ENCODE measurements around the gene TGIF1. TPM values are rescaled to one million over a fixed set of nuclear protein-coding genes. Genes with fewer than 3 reads are reported as not detected.

The TGIF1 gene
- total RNA-seq, 1 experiment from 2014 or later: 242 TPM

DNA sequence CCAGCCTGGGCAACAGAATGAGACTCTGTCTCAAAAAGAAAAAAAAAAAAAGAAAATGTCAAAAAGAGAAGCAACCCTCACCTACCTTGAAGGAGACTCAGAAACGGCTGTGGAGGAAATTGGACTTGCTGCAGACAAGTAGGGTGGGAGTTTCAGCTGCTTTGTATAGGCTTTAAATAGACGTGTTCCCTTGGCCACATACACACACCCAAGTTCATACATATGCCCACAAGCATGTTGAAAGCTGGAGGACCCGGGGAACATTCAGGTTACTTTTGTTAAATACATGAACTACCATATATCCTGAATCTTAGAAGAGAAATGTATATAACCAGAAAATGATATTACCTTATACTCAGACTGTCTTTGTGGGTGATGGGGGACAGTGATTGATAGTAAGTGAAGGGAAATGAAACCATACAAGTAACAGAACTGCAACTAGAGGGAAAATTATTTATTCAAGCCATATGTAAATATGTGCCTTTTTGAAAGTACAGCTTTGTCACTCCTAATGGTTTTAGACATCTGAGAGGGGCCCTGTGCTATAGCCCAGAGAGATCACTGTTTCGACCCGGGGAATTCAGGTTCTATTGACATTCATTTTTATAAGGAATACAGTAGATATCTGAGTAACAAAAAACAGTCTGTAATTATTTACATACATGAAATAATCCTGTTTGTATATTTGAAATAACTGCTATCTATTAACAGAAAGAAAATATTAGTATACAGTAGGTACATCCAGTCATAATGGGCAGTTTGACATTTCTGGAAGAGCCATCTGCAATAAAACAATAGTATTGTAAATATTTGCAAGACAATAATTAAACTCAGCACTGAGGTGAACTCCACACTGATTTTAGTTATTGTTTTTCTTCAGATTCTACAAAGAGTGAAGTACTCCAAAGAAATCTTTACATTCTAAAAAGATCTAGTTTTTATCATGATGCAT, 48.0 kb upstream of the TGIF1 start:
- no peaks in the 10 kb centered on the region for H3K9me2 ChIP-seq (ENCODE audit: insufficient read depth)
- ATAC-seq (no peak), DNase-seq (ENCODE audit: low read depth, low spot score) (no peak)
- no peak overlapping the region for H3K9ac ChIP-seq (ENCODE audit: low read length)
- no peaks in the 10 kb centered on the region for H4K20me1 ChIP-seq (ENCODE audit: insufficient read depth)
- H3K79me2 ChIP-seq (ENCODE audit: insufficient read depth, low read length): no peaks in the 10 kb centered on the region
- no peaks in the 10 kb centered on the region for H3K27me3 ChIP-seq (ENCODE audit: insufficient read depth, low read length)
- TF ChIP-seq ZFX (IDR thresholded peaks at IDR 0.05) (no peak), FOSL1 (IDR thresholded peaks at IDR 0.05; ENCODE audit: low read depth) (no peak), YY1 (IDR thresholded peaks at IDR 0.05; ENCODE audit: extremely low read depth, insufficient replicate concordance, low read depth, low read length) (no peak), JUND (IDR thresholded peaks at IDR 0.05) (no peak), ZNF274 (IDR thresholded peaks at IDR 0.05; ENCODE audit: low read depth, low read length) (no peak), POLR2AphosphoS5 (IDR thresholded peaks at IDR 0.05; ENCODE audit: low read depth, low read length) (no peak), SP1 (IDR thresholded peaks at IDR 0.05; ENCODE audit: low read depth) (no peak), MAX (IDR thresholded peaks at IDR 0.05) (no peak), SIN3A (IDR thresholded peaks at IDR 0.05; ENCODE audit: low read depth) (no peak), CBX3 (IDR thresholded peaks at IDR 0.05; ENCODE audit: low read depth) (no peak), SRF (IDR thresholded peaks at IDR 0.05; ENCODE audit: low read depth) (no peak), EGR1 (IDR thresholded peaks at IDR 0.05; ENCODE audit: low read depth) (no peak), ELF1 (IDR thresholded peaks at IDR 0.05; ENCODE audit: borderline replicate concordance, low read depth) (no peak), EZH2 (IDR thresholded peaks at IDR 0.05) (no peak), EZH2phosphoT487 (IDR thresholded peaks at IDR 0.05; ENCODE audit: borderline replicate concordance) (no peak), POLR2A (IDR thresholded peaks at IDR 0.05; ENCODE audit: borderline replicate concordance, extremely low read depth, insufficient read depth, insufficient read length) (no peak), RAD21 (IDR thresholded peaks at IDR 0.05; ENCODE audit: low read depth) (no peak), TCF7L2 (IDR thresholded peaks at IDR 0.05; ENCODE audit: borderline replicate concordance, extremely low read depth, insufficient read depth, insufficient read length) (no peak)
- TF ChIP-seq, protein P1, sequence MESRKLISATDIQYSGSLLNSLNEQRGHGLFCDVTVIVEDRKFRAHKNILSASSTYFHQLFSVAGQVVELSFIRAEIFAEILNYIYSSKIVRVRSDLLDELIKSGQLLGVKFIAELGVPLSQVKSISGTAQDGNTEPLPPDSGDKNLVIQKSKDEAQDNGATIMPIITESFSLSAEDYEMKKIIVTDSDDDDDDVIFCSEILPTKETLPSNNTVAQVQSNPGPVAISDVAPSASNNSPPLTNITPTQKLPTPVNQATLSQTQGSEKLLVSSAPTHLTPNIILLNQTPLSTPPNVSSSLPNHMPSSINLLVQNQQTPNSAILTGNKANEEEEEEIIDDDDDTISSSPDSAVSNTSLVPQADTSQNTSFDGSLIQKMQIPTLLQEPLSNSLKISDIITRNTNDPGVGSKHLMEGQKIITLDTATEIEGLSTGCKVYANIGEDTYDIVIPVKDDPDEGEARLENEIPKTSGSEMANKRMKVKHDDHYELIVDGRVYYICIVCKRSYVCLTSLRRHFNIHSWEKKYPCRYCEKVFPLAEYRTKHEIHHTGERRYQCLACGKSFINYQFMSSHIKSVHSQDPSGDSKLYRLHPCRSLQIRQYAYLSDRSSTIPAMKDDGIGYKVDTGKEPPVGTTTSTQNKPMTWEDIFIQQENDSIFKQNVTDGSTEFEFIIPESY (IDR thresholded peaks at IDR 0.05; ENCODE audit: extremely low read depth, insufficient replicate concordance, low read length): no peak
- TF ChIP-seq, protein P2, sequence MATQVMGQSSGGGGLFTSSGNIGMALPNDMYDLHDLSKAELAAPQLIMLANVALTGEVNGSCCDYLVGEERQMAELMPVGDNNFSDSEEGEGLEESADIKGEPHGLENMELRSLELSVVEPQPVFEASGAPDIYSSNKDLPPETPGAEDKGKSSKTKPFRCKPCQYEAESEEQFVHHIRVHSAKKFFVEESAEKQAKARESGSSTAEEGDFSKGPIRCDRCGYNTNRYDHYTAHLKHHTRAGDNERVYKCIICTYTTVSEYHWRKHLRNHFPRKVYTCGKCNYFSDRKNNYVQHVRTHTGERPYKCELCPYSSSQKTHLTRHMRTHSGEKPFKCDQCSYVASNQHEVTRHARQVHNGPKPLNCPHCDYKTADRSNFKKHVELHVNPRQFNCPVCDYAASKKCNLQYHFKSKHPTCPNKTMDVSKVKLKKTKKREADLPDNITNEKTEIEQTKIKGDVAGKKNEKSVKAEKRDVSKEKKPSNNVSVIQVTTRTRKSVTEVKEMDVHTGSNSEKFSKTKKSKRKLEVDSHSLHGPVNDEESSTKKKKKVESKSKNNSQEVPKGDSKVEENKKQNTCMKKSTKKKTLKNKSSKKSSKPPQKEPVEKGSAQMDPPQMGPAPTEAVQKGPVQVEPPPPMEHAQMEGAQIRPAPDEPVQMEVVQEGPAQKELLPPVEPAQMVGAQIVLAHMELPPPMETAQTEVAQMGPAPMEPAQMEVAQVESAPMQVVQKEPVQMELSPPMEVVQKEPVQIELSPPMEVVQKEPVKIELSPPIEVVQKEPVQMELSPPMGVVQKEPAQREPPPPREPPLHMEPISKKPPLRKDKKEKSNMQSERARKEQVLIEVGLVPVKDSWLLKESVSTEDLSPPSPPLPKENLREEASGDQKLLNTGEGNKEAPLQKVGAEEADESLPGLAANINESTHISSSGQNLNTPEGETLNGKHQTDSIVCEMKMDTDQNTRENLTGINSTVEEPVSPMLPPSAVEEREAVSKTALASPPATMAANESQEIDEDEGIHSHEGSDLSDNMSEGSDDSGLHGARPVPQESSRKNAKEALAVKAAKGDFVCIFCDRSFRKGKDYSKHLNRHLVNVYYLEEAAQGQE (IDR thresholded peaks at IDR 0.05; ENCODE audit: low read depth): no peak
- CTCF ChIA-PET: no interaction called here
- no peaks in the 10 kb centered on the region for H3K36me3 ChIP-seq (ENCODE audit: control insufficient read depth in 1 of 2, insufficient read depth in 2 of 2, low read length in 2 of 2)
- no peak overlapping the region for H3K4me2 ChIP-seq (ENCODE audit: low read length)
- intact Hi-C loops (cut with micrococcal nuclease): no loop called here
- POLR2A ChIA-PET: no interaction called here
- H2AFZ ChIP-seq (ENCODE audit: low read depth, low read length, poor library complexity, severe bottlenecking): no peak overlapping the region
- peaks cover 4 to 16% of the 10 kb centered on the region in 2 experiments; a peak in 2 of 4 replicates for H3K4me1 ChIP-seq (ENCODE audit: control insufficient read depth in 1 of 2, insufficient read depth in 2 of 2, low read length in 2 of 2)
- H3K4me3 ChIP-seq (replicated peaks in 1 of 2; ENCODE audit: low read depth in 1 of 2, low read length in 2 of 2): no peak overlapping the region
- no peaks in the 10 kb centered on the region for H3K9me3 ChIP-seq (ENCODE audit: control insufficient read depth in 1 of 2, insufficient read depth in 1 of 2, low read depth in 1 of 2, low read length in 2 of 2)
- no TSS peak for BruUV-seq (replicated peaks)
- no peak overlapping the region for H3K27ac ChIP-seq (ENCODE audit: low read depth, low read length)
- RAD21 ChIA-PET (ENCODE audit: low non-redundant PET in 1 of 2, low total read pairs in 2 of 2, uncharacterized antibody in 2 of 2, unreplicated experiment in 2 of 2): no interaction called here

Data from HCT116 (cell line).